SJSA1 (cell line): ENCODE measurements around the gene RAD51B. TPM values are rescaled to one million over a fixed set of nuclear protein-coding genes. Genes with fewer than 3 reads are reported as not detected.

Experiments used
- DNase-seq, 2 experiments: peaks; one replicate each; pipeline ENCODE4 v3.0.0-alpha.2; 2015 to 2020; ENCODE audit warnings: low spot score in 2 of 2, low read depth in 1 of 2
- H3K27ac ChIP-seq: fragments of 250-450 bp; sonication (Bioruptor Pico); 2 replicates; pipeline ENCODE4 v1.5.1; 2020; ENCODE audit warnings: mild to moderate bottlenecking, moderate library complexity
- H3K27me3 ChIP-seq: fragments of 250-450 bp; sonication (Bioruptor Pico); replicated peaks from 2 replicates; pipeline ENCODE4 v1.5.1; 2020; ENCODE audit warnings: mild to moderate bottlenecking, moderate library complexity
- H3K36me3 ChIP-seq: fragments of 250-450 bp; sonication (Bioruptor Pico); 2 replicates; pipeline ENCODE4 v1.5.1; 2020; ENCODE audit warnings: mild to moderate bottlenecking
- H3K4me1 ChIP-seq: fragments of 250-450 bp; sonication (Bioruptor Pico); replicated peaks from 2 replicates; pipeline ENCODE4 v1.6.1; 2021; ENCODE audit warnings: mild to moderate bottlenecking
- H3K4me3 ChIP-seq: fragments of 250-450 bp; sonication (Bioruptor Pico); 2 replicates; pipeline ENCODE4 v1.5.1; 2020; ENCODE audit warnings: mild to moderate bottlenecking
- H3K9me3 ChIP-seq: fragments of 250-450 bp; sonication (Bioruptor Pico); replicated peaks from 2 replicates; pipeline ENCODE4 v1.5.1; 2020; ENCODE audit warnings: mild to moderate bottlenecking
- total RNA-seq: library from RNA; depleted of rRNA; stranded (reverse); fragments of >200 nt; shearing (Covaris generic); gene quantifications from 2 replicates; pipeline ENCODE4 v1.2.3, GENCODE V29; 2014

The RAD51B gene
- total RNA-seq, 1 experiment from 2014 or later, result 4.7 TPM

- DNase-seq, result no peak
- Histone ChIP-seq H3K36me3 (no peaks in the 10 kb centered on the region), H3K4me1 (no peaks in the 10 kb centered on the region), H3K9me3 (no peaks in the 10 kb centered on the region), H3K27me3 (no peaks in the 10 kb centered on the region), H3K4me3 (no peak overlapping the region), H3K27ac (no peak overlapping the region)
Measured at GRCh38 chr14:68270342-68270741, 450.8 kb downstream of the RAD51B start.

DNA sequence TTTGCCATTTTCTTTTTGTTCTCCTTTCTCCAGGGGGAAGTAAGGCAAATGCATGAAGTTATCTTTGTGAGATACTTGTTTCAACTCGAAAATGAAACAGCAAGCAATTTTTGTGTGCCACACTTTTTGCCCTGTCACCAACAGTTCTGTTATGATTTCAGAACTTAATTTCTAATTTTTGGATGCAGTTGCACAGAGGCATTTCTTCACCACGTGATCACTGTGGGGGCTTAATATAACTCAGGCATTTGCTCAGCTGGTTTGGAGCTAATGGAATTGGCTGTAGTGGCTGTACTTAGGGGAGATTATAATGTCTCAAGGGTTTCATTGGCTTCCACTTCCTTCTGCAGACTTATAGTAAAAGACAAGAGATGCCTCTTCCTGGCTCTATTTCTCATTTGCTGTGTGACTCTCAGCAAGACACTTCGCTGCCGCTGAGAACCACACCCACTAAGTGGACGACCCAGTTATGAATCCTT, 452.4 kb downstream of the RAD51B start:
- Histone ChIP-seq H3K27ac (no peak overlapping the region), H3K9me3 (no peaks in the 10 kb centered on the region), H3K4me1 (no peaks in the 10 kb centered on the region), H3K36me3 (no peaks in the 10 kb centered on the region), H3K27me3 (no peaks in the 10 kb centered on the region), H3K4me3 (no peak overlapping the region)
- no peak for DNase-seq

GRCh38 chr14:68273413-68273812, 453.8 kb downstream of the RAD51B start:
- no peaks in the 10 kb centered on the region for H3K36me3 ChIP-seq
- H3K4me3 ChIP-seq, result no peak overlapping the region
- H3K9me3 ChIP-seq, result no peaks in the 10 kb centered on the region
- H3K27me3 ChIP-seq, result no peaks in the 10 kb centered on the region
- DNase-seq, result no peak
- peaks cover 4% of the 10 kb centered on the region for H3K4me1 ChIP-seq
- H3K27ac ChIP-seq, result no peak overlapping the region

GRCh38 chr14:68274725-68275124, 455.1 kb downstream of the RAD51B start:
- H3K27me3 ChIP-seq, result no peaks in the 10 kb centered on the region
- no peak overlapping the region for H3K27ac ChIP-seq
- no peaks in the 10 kb centered on the region for H3K9me3 ChIP-seq

GRCh38 chr14:68278576-68279436, 459.2 kb downstream of the RAD51B start:
- Histone ChIP-seq H3K27ac (peak overlapping the region; percentile 1; the same call in 1 of the 2 replicates), H3K4me3 (no peak overlapping the region), H3K9me3 (no peaks in the 10 kb centered on the region), H3K4me1 (peaks cover 13% of the 10 kb centered on the region), H3K36me3 (no peaks in the 10 kb centered on the region), H3K27me3 (no peaks in the 10 kb centered on the region)
- peak; percentile 61 to 64 for DNase-seq

More at GRCh38 chr14:68274725-68275124, 455.1 kb downstream of the RAD51B start:
- H3K36me3 ChIP-seq, result no peaks in the 10 kb centered on the region
- DNase-seq, result no peak
- H3K4me3 ChIP-seq, result no peak overlapping the region
- H3K4me1 ChIP-seq, result peaks cover 13% of the 10 kb centered on the region

DNA sequence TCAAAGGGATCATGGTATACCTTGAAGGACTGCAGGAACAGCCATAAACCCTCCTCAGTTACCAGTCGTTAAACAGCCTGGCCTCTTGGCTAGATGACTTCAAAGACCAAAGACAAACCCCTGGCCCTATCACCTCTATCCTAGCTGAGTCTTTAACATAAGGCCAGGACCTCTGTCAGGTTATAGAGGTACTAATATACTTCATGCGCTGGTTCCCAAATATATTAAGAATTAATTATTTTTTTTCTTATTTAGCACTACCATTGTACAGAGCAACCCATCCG, 459.8 kb downstream of the RAD51B start:
- H3K4me1 ChIP-seq, result peaks cover 13% of the 10 kb centered on the region

GRCh38 chr14:68279777-68280233, 460.2 kb downstream of the RAD51B start:
- H3K4me1 ChIP-seq, result peaks cover 13% of the 10 kb centered on the region
- H3K27ac ChIP-seq, result no peak overlapping the region
- no peak for DNase-seq
- H3K9me3 ChIP-seq, result no peaks in the 10 kb centered on the region
- H3K36me3 ChIP-seq, result no peaks in the 10 kb centered on the region
- no peak overlapping the region for H3K4me3 ChIP-seq
- H3K27me3 ChIP-seq, result no peaks in the 10 kb centered on the region

More for the DNA sequence above, 459.8 kb downstream of the RAD51B start:
- no peak overlapping the region for H3K4me3 ChIP-seq
- no peaks in the 10 kb centered on the region for H3K36me3 ChIP-seq
- no peaks in the 10 kb centered on the region for H3K9me3 ChIP-seq
- no peak for DNase-seq
- H3K27me3 ChIP-seq, result no peaks in the 10 kb centered on the region
- no peak overlapping the region for H3K27ac ChIP-seq

DNA sequence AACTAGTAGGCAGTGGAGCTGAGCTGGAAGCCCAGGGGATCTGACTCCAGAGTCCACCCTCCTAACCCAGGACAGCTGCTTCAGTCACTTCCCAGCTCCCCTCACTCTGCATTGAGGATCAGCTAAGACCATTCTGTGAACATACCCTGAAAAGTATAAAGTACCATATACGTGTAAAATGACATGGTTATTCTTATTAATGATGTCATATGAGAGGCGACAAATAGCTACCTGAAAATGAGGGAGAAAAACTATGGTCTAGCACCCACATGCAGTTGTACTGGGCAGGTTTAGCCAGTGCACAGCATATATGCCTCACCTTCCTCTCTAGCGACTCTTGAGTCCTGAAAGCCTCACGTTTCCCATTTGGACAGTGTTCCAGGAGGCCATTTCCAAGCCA, 461.9 kb downstream of the RAD51B start:
- Histone ChIP-seq H3K27me3 (no peaks in the 10 kb centered on the region), H3K4me1 (peaks cover 13% of the 10 kb centered on the region), H3K9me3 (no peaks in the 10 kb centered on the region), H3K27ac (no peak overlapping the region), H3K36me3 (no peaks in the 10 kb centered on the region), H3K4me3 (no peak overlapping the region)
- no peak for DNase-seq

DNA sequence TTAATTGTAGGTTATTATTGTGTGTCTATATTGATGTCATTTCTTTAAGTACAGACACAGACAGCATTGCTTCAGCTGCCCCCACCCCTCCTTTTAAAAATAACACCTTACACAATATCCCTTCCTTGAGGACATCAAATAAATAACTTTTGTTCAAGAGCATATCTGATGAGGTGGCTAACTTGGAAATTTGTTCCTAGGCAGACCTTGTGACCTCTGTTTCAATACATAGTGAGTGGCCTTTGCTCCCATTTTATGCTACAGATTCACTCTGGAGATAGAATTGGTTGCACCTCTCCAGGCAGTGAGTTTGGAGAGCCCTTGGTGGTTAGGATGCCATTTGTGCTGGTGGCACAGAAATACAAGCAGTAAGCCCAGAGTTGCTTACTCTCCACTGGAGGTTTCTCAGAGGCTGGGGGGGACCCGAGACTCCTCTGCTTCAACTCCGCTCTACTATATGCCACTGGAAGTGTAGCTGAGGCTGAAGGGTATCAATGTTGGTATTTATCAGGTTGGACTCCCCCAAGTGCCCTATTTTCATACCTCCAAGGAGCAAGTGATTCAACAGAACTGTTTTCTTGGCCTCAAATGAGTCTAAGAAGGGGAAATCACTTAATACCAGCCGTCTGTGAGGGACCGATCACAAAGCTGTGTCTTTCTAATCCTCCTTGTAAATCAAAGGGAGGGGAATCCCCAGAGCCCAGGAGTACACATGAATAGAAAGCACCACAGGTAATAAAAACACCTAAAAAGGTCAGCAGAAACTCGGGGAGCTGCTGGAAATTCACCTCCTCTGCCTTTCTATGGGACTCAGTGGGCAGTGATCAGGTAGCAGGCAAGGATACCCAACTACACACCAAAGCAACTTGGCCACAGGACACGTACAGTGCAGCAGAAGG, 463.1 kb downstream of the RAD51B start:
- no peak overlapping the region for H3K4me3 ChIP-seq
- H3K9me3 ChIP-seq, result no peaks in the 10 kb centered on the region
- no peaks in the 10 kb centered on the region for H3K27me3 ChIP-seq
- H3K4me1 ChIP-seq, result peaks cover 13% of the 10 kb centered on the region
- no peaks in the 10 kb centered on the region for H3K36me3 ChIP-seq
- DNase-seq, result no peak
- H3K27ac ChIP-seq, result no peak overlapping the region

DNA sequence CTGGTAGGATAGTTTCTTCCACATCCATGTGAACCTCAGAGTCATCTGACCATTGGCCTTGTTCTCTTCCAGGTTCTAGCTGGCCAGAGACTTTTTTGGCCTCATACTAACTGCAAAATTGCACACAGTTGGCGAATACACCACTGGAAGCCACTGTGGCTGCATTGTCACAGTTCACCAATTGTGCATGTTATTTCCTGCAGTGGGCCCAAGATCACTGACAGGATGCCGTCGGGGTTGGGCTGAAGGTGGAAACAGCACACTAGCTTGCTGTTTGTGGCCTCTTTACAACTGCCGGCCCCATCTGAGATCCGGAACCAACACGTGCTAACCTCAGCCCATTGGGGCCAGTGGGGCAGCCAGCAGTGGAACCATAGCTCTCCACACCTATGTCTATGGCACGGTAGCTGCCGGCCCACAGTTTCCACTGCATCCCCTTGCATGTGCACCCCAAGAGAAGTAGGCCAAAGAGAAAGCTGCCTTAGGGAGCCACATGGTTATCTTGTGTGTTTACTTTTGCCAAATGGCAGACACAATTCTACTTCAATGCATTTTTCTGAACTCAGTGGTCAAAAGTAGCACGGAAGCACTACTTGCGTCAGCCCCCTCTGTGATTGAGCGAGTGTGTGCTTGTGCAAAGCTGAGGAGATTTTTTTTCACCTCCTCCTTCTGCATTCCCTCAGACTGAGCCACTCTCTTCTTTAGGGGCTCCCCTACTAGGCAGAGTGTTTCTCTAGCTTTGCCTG, 464.0 kb downstream of the RAD51B start:
- H3K9me3 ChIP-seq, result no peaks in the 10 kb centered on the region
- no peak for DNase-seq
- peaks cover 8% of the 10 kb centered on the region for H3K4me1 ChIP-seq
- H3K4me3 ChIP-seq, result no peak overlapping the region
- H3K27me3 ChIP-seq, result no peaks in the 10 kb centered on the region
- H3K27ac ChIP-seq, result no peak overlapping the region
- H3K36me3 ChIP-seq, result no peaks in the 10 kb centered on the region

- DNase-seq, result no peak
- H3K4me3 ChIP-seq, result no peak overlapping the region
Measured at GRCh38 chr14:68284333-68284732, 464.8 kb downstream of the RAD51B start.

DNA sequence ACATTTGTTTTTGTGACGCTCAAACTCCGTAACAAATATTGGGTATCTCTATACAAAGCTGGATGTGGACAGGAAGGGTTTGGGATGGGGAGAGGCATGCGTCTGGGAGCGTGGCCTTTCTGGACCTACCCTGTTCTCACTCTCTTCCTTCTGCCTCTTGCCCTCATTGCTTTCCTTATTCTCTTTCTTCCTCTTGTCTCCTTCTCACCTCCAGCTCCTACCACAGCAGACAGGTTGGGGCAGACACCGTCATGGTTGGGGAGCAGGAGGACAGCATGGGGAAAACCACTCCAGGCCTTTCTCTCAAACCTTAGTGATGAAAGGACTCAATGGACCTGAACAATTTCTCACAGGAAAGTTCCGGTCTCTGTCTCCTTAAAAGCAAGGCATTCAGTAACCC, 465.3 kb downstream of the RAD51B start:
- Histone ChIP-seq H3K9me3 (no peaks in the 10 kb centered on the region), H3K4me1 (no peaks in the 10 kb centered on the region), H3K36me3 (no peaks in the 10 kb centered on the region), H3K27me3 (no peaks in the 10 kb centered on the region), H3K4me3 (no peak overlapping the region), H3K27ac (no peak overlapping the region)
- DNase-seq, result no peak

More at GRCh38 chr14:68284333-68284732, 464.8 kb downstream of the RAD51B start:
- no peaks in the 10 kb centered on the region; the same call in 1 of the 2 replicates for H3K4me1 ChIP-seq
- H3K36me3 ChIP-seq, result no peaks in the 10 kb centered on the region
- no peaks in the 10 kb centered on the region for H3K9me3 ChIP-seq
- no peak overlapping the region for H3K27ac ChIP-seq
- no peaks in the 10 kb centered on the region for H3K27me3 ChIP-seq

DNA sequence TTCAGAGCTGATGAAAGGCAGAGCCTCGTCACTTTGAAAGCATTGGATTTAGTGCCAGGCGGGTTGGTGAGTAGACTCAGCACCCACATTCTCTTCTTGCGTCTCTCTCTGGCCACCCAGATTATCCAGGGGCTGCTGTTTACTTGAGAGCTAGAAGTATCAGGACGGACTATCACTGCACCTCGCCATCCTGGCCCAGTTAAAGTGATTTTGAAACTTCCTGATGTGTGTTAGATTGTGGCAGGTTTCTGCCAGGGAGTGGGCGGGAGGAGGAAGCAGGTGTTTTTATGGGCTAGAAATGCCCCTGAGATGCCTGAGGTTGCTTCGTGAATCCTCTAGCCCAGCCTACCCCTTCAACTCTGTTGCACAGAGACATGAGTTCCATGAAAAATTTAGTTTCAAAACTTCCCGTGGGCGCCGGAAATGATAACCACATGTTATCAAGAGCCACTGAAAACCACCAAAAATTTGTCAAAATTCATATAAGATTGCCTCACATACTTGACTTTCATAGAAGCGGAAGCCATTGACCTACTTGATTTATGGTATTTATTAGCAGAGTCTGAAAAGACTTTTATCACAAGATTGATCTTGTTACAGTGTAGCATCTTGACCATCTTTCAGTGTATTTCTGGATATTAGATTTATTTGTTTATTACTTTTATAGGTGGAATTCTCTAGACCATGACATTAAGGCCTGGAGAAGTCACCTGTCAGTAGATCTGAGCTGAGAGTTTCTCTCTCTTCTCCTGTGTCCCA, 466.0 kb downstream of the RAD51B start:
- Histone ChIP-seq H3K9me3 (no peaks in the 10 kb centered on the region), H3K27ac (no peak overlapping the region), H3K27me3 (no peaks in the 10 kb centered on the region), H3K4me1 (no peaks in the 10 kb centered on the region), H3K4me3 (no peak overlapping the region), H3K36me3 (no peaks in the 10 kb centered on the region)
- no peak for DNase-seq
